ENCODE results near the gene EGR2. TPM values are rescaled to one million over a fixed set of nuclear protein-coding genes. Genes with fewer than 3 reads are reported as not detected.

Gene EGR2
- total RNA-seq, 1 experiment from 2014 or later = not detected

DNA sequence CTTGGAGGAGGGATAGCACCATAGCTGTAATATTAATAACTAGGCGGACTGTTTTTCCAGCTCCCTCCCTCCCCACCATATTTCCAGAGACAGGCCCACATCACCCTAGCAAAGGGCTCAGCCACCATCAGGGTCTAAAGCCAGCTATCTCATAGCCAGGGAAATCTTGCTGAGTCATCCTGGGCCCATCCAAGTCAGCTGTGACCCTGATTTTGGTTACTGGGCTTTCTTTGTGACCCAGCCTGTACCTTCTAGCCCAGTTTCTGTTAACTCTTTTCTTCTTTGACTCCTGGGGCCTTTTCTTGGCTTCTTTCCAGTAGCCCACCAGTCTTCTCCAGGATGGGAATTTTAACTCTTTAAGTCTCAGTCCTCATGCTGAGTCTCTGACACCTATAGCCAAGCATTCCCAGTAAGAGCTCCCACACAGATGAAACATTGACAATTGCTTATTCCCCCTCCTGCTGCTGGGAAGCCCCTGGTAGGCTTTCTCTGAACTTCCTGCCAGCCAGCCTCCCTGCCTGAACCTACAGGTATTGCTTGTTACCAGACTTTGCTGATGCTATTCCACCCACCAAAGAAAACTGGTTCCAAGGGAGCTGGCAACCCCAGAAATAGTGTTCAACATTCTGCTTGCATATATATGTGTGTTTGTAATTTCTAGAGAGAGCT lies 46.5 kb downstream of the EGR2 start:
- Histone ChIP-seq H3K27ac (no peak overlapping the region), H3K4me3 (no peak overlapping the region), H3K4me1 (replicated peaks) (peaks cover 17% of the 10 kb centered on the region), H3K36me3 (no peaks in the 10 kb centered on the region), H3K27me3 (replicated peaks) (no peaks in the 10 kb centered on the region), H3K9me3 (replicated peaks) (no peaks in the 10 kb centered on the region)
- DNase-seq (ENCODE audit: low read depth in 1 of 2, low spot score in 2 of 2) = no peak

DNA sequence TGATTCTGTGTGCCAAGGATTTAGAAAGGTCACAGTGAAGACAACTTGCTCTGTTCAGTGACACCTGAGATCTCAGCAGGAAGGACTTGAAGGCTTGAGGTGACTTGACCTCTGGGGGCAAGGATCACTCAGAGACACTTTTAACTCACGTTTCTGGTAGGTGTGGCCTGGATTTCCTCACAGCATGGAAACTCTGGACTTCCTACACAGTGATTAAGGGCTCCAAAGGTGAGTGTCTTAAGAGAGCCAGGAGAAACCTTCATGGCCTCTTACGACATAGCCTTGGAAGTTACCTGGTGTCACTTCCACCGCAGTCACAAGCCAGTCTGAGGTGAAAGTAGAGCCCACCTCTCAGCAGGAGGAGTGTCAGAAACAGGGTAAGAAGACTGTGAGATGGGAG lies 49.8 kb downstream of the EGR2 start:
- H3K36me3 ChIP-seq = no peaks in the 10 kb centered on the region
- peaks cover 16% of the 10 kb centered on the region for H3K4me1 ChIP-seq (replicated peaks)
- no peak overlapping the region for H3K27ac ChIP-seq
- H3K9me3 ChIP-seq (replicated peaks) = no peaks in the 10 kb centered on the region
- no peaks in the 10 kb centered on the region for H3K27me3 ChIP-seq (replicated peaks)
- no peak for DNase-seq (ENCODE audit: low read depth in 1 of 2, low spot score in 2 of 2)
- H3K4me3 ChIP-seq = no peak overlapping the region

DNA sequence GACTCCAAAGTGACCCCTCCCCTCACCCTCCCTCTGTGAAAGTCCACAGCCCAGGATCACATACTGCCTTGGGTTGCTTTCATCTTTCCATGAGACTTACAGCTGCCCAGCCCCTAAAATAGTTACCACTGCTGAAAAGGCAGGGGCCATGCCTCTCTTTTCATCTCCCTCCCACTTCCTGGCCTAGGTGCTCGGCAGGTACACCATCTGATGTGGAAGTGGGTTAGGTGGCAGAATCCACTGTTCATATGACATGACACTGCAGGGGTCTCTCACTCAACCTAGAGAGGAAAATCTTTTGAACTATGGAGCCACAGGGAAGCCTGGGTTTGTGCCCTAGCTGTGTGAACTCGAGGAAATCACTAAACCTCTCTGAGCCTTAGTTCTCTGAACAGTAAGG lies 50.4 kb downstream of the EGR2 start:
- no peak for DNase-seq (ENCODE audit: low read depth in 1 of 2, low spot score in 2 of 2)
- H3K4me3 ChIP-seq = no peak overlapping the region
- H3K27ac ChIP-seq = no peak overlapping the region
- peaks cover 16% of the 10 kb centered on the region for H3K4me1 ChIP-seq (replicated peaks)
- H3K27me3 ChIP-seq (replicated peaks) = no peaks in the 10 kb centered on the region
- H3K36me3 ChIP-seq = no peaks in the 10 kb centered on the region
- H3K9me3 ChIP-seq (replicated peaks) = no peaks in the 10 kb centered on the region

DNA sequence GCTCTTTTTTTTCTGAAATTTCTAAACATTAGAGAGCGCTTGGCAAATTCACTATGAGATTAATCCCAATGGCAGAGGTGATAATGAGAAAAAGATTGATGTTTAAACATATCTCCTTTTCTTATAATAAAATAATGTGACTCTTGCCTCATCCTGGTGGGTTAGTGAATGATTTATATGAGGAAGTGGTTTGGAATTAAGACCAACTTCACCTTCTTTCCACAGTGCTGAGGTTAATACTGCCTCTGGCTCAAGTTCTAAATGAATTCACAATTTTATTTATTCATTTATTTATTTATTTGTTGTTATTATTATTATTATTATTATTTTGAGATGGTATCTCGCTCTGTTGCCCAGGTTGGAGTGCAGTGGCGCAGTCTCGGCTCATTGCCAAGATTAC lies 52.2 kb downstream of the EGR2 start:
- Histone ChIP-seq H3K36me3 (no peaks in the 10 kb centered on the region), H3K4me3 (no peak overlapping the region), H3K9me3 (replicated peaks) (no peaks in the 10 kb centered on the region), H3K27ac (no peak overlapping the region), H3K4me1 (replicated peaks) (peaks cover 10% of the 10 kb centered on the region), H3K27me3 (replicated peaks) (no peaks in the 10 kb centered on the region)
- DNase-seq (ENCODE audit: low read depth in 1 of 2, low spot score in 2 of 2) = no peak

DNA sequence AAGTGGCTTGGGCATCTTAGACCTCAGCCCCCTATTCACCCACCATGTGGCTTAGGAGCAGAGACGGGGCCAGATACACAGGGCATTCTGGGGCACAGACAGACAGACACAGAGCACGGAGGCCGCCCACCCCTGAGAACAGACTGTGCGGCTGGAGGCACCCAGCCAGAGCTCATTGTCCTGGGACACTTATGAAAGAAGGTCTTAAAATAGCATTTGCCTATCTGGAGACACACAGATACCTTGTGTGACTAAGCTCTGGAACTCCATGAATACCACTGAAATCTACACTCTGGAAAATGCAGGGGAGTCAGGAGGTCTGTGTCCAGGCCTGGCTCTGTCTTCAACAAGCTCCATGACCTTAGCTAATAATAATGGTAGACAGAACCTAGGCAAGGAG lies 53.0 kb downstream of the EGR2 start:
- Histone ChIP-seq H3K9me3 (replicated peaks) (no peaks in the 10 kb centered on the region), H3K27me3 (replicated peaks) (no peaks in the 10 kb centered on the region), H3K36me3 (no peaks in the 10 kb centered on the region), H3K4me1 (replicated peaks) (peaks cover 10% of the 10 kb centered on the region), H3K4me3 (no peak overlapping the region), H3K27ac (no peak overlapping the region)
- DNase-seq (ENCODE audit: low read depth in 1 of 2, low spot score in 2 of 2) = no peak

Other genes starting within 250 kb of the EGR2 start
- gene ADO, start 11.6 kb downstream of the EGR2 start, total RNA-seq (2014; rRNA removed; shearing (Covaris generic)) = 36.9 and 39.5 TPM in 2 replicates